Measurements from ENCODE around the gene NTMT1. TPM values are rescaled to one million over a fixed set of nuclear protein-coding genes. Genes with fewer than 3 reads are reported as not detected.

NTMT1 gene
- total RNA-seq, 1 donor from 2014 or later = 62.6 TPM

GRCh38 chr9:129679537-129679936 lies 53.6 kb downstream of the NTMT1 start:
- Mint-ChIP-seq H3K27ac (ENCODE audit: unreplicated experiment) (no peak overlapping the region), H3K4me1 (ENCODE audit: low read depth, unreplicated experiment) (peaks cover 32% of the 10 kb centered on the region), H3K4me3 (ENCODE audit: unreplicated experiment) (no peak overlapping the region), H3K27me3 (ENCODE audit: unreplicated experiment) (peaks cover 7% of the 10 kb centered on the region), H3K36me3 (ENCODE audit: unreplicated experiment) (no peaks in the 10 kb centered on the region), H3K9me3 (ENCODE audit: unreplicated experiment) (peaks cover 4% of the 10 kb centered on the region)
- DNase-seq = no peak
- no peak for TF ChIP-seq CTCF (IDR thresholded peaks at IDR 0.05; ENCODE audit: partially characterized antibody, unreplicated experiment)

- Mint-ChIP-seq H3K4me1 (ENCODE audit: low read depth, unreplicated experiment) (peaks cover 20% of the 10 kb centered on the region), H3K27me3 (ENCODE audit: unreplicated experiment) (peaks cover 3% of the 10 kb centered on the region), H3K4me3 (ENCODE audit: unreplicated experiment) (no peak overlapping the region), H3K36me3 (ENCODE audit: unreplicated experiment) (no peaks in the 10 kb centered on the region), H3K27ac (ENCODE audit: unreplicated experiment) (no peak overlapping the region), H3K9me3 (ENCODE audit: unreplicated experiment) (no peaks in the 10 kb centered on the region)
- no peak for DNase-seq
- no peak for TF ChIP-seq CTCF (IDR thresholded peaks at IDR 0.05; ENCODE audit: partially characterized antibody, unreplicated experiment)
Measured at GRCh38 chr9:129681924-129682323, 56.0 kb downstream of the NTMT1 start.

- H3K27ac Mint-ChIP-seq (ENCODE audit: unreplicated experiment) = no peak overlapping the region
Measured at GRCh38 chr9:129682381-129682780, 56.4 kb downstream of the NTMT1 start.

GRCh38 chr9:129685220-129685932 lies 59.4 kb downstream of the NTMT1 start:
- Mint-ChIP-seq H3K4me1 (ENCODE audit: low read depth, unreplicated experiment) (peaks cover 1% of the 10 kb centered on the region), H3K9me3 (ENCODE audit: unreplicated experiment) (no peaks in the 10 kb centered on the region), H3K27ac (ENCODE audit: unreplicated experiment) (no peak overlapping the region), H3K27me3 (ENCODE audit: unreplicated experiment) (peaks cover 3% of the 10 kb centered on the region), H3K36me3 (ENCODE audit: unreplicated experiment) (no peaks in the 10 kb centered on the region), H3K4me3 (ENCODE audit: unreplicated experiment) (no peak overlapping the region)
- no peak for DNase-seq
- TF ChIP-seq CTCF (IDR thresholded peaks at IDR 0.05; ENCODE audit: partially characterized antibody, unreplicated experiment) = no peak

More at GRCh38 chr9:129682381-129682780, 56.4 kb downstream of the NTMT1 start:
- Mint-ChIP-seq H3K4me1 (ENCODE audit: low read depth, unreplicated experiment) (peaks cover 17% of the 10 kb centered on the region), H3K4me3 (ENCODE audit: unreplicated experiment) (no peak overlapping the region), H3K36me3 (ENCODE audit: unreplicated experiment) (no peaks in the 10 kb centered on the region), H3K9me3 (ENCODE audit: unreplicated experiment) (no peaks in the 10 kb centered on the region), H3K27me3 (ENCODE audit: unreplicated experiment) (peaks cover 3% of the 10 kb centered on the region)
- DNase-seq = no peak
- TF ChIP-seq CTCF (IDR thresholded peaks at IDR 0.05; ENCODE audit: partially characterized antibody, unreplicated experiment) = no peak

Other genes with a start within 250 kb of the NTMT1 start
- gene C9orf50, start 5.1 kb upstream of the NTMT1 start, total RNA-seq (ENCODE audit: unreplicated experiment) = 0.56 TPM
- gene ASB6, start 16.0 kb downstream of the NTMT1 start, total RNA-seq (ENCODE audit: unreplicated experiment) = 25.4 TPM
- gene PRRX2, start 39.5 kb downstream of the NTMT1 start, total RNA-seq (ENCODE audit: unreplicated experiment) = 2.3 TPM
- gene PTGES, start 126.9 kb downstream of the NTMT1 start, total RNA-seq (ENCODE audit: unreplicated experiment) = 1.0 TPM
- gene TOR1B, start 177.0 kb downstream of the NTMT1 start, total RNA-seq (ENCODE audit: unreplicated experiment) = 33.5 TPM
- 42.3 TPM for gene TOR1A, start 198.0 kb downstream of the NTMT1 start, total RNA-seq (ENCODE audit: unreplicated experiment)
- 46.1 TPM for gene C9orf78, start 209.1 kb downstream of the NTMT1 start, total RNA-seq (ENCODE audit: unreplicated experiment)
- gene USP20, start 209.3 kb downstream of the NTMT1 start, total RNA-seq (ENCODE audit: unreplicated experiment) = 93.5 TPM